Uterus (tissue), 4 donors: ENCODE data around the gene PLPP4. TPM values are rescaled to one million over a fixed set of nuclear protein-coding genes. Genes with fewer than 3 reads are reported as not detected.

Experiments used
- DNase-seq, 2 donors: peaks; one replicate each; pipeline ENCODE4 v3.0.0-alpha.2; 2019 to 2020
- H3K27ac ChIP-seq, 2 donors: fragments of 200-600 bp; sonication (generic); 1 replicate in 1 of 2; 2 replicates in 1 of 2; pipeline ENCODE4 v1.5.1; 2016 to 2018
- H3K27me3 ChIP-seq, 2 donors: fragments of 200-600 bp; sonication (generic); one replicate each; pipeline ENCODE4 v1.5.1; 2018 to 2019; ENCODE audit warnings: control low read depth in 1 of 2
- H3K36me3 ChIP-seq, 2 donors: fragments of 200-600 bp; sonication (generic); one replicate each; pipeline ENCODE4 v1.5.1; 2019; ENCODE audit warnings: control low read depth in 1 of 2
- H3K4me1 ChIP-seq, 2 donors: fragments of 200-600 bp; sonication (generic); one replicate each; pipeline ENCODE4 v1.5.1; 2018 to 2019; ENCODE audit warnings: control low read depth in 1 of 2
- H3K4me3 ChIP-seq, 2 donors: fragments of 200-600 bp; sonication (generic); 1 replicate in 1 of 2; 2 replicates in 1 of 2; pipeline ENCODE4 v1.5.1; 2018 to 2019; ENCODE audit warnings: mild to moderate bottlenecking in 1 of 2
- H3K9me3 ChIP-seq, 2 donors: fragments of 200-600 bp; sonication (generic); one replicate each; pipeline ENCODE4 v1.5.1; 2019; ENCODE audit warnings: control low read depth in 1 of 2
- POLR2A ChIP-seq, 2 donors: fragments of 450-650 bp; IDR thresholded peaks; one replicate each; pipeline ENCODE4 v1.6.1; 2016; ENCODE audit warnings: antibody characterized with exemption in 2 of 2, mild to moderate bottlenecking in 1 of 2, moderate library complexity in 1 of 2
- intact Hi-C: fragments of 100-400 bp; cut with DNase I; formaldehyde crosslinking; loops from one replicate; pipeline ENCODE4 v1.15.1; 2023; ENCODE audit warnings: low total_unique reads
- total RNA-seq, 4 donors: library from RNA; depleted of rRNA in 3 of 4; stranded (reverse); fragments of >200 nt in 3 of 4; gene quantifications; one replicate each; pipeline versions ENCODE4 v1.1.0 to v1.2.4, GENCODE V29; 2014 to 2023
- TF ChIP-seq, protein P1 (sequence below), 4 experiments: fragments of 200-600 bp in 2 of 4; fragments of 450-650 bp in 2 of 4; sonication (generic) in 2 of 4; IDR thresholded peaks; one replicate each; pipeline ENCODE4 v1.5.1; 2016 to 2019; ENCODE audit warnings: antibody characterized with exemption in 4 of 4, mild to moderate bottlenecking in 2 of 4, moderate library complexity in 1 of 4
- donor health status: DM: yes; HTN: yes; CAD: no.

Gene PLPP4
- total RNA-seq, 4 donors from 2014 or later = 0.55 TPM; not detected in 3

DNA sequence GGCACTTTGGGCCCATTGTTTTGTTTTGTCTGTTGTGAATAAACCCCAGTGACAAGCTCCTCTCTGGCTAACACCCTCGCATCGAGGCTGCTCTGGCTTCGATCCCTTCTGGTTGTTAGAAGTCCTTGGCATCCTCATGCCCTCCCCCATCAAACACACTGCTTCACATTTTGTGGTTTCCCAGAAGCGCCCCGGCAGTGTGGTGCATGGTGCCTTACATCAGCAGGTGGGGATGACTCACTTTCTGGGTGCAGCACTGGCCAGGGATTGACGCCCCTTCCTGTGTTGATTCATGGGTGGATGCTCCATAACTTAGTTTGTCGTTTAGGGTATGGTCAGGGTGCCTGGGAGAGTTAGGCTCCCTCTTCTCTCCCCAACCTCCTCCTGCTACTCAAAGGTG is 51.4 kb downstream of the PLPP4 start:
- no peak for TF ChIP-seq POLR2A (IDR thresholded peaks at IDR 0.05)
- TF ChIP-seq, protein P1, sequence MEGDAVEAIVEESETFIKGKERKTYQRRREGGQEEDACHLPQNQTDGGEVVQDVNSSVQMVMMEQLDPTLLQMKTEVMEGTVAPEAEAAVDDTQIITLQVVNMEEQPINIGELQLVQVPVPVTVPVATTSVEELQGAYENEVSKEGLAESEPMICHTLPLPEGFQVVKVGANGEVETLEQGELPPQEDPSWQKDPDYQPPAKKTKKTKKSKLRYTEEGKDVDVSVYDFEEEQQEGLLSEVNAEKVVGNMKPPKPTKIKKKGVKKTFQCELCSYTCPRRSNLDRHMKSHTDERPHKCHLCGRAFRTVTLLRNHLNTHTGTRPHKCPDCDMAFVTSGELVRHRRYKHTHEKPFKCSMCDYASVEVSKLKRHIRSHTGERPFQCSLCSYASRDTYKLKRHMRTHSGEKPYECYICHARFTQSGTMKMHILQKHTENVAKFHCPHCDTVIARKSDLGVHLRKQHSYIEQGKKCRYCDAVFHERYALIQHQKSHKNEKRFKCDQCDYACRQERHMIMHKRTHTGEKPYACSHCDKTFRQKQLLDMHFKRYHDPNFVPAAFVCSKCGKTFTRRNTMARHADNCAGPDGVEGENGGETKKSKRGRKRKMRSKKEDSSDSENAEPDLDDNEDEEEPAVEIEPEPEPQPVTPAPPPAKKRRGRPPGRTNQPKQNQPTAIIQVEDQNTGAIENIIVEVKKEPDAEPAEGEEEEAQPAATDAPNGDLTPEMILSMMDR (IDR thresholded peaks at IDR 0.05) = no peak
- intact Hi-C loops = no loop called here

DNA sequence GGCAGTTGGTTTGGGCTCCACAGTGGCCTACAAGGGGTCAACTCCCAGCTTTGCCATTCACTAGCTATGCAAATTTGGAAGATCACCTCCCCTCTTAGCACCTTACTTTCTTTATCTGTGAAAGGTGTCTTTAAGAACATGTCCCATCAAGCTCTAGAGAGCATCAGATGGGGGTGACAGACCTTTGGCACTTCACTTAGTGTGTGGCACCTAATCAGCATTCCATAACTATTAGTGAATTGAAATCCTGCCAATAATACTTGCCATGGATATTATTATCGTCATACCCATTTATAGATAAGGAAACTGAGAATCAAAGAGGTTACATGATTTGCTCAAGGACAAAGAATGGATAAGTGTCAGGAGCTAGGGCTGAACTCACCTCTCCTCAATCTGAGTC is 51.9 kb downstream of the PLPP4 start:
- H3K36me3 ChIP-seq = no peaks in the 10 kb centered on the region
- no peaks in the 10 kb centered on the region for H3K9me3 ChIP-seq
- H3K27me3 ChIP-seq = no peaks in the 10 kb centered on the region
- H3K4me3 ChIP-seq = no peak overlapping the region
- TF ChIP-seq, protein P1 (IDR thresholded peaks at IDR 0.05) = no peak
- no peak for TF ChIP-seq POLR2A (IDR thresholded peaks at IDR 0.05)
- no peak for DNase-seq
- no peak overlapping the region for H3K27ac ChIP-seq
- H3K4me1 ChIP-seq = no peaks in the 10 kb centered on the region
- intact Hi-C loops = no loop called here

More for the DNA sequence above, 51.4 kb downstream of the PLPP4 start:
- no peaks in the 10 kb centered on the region for H3K36me3 ChIP-seq
- no peaks in the 10 kb centered on the region for H3K27me3 ChIP-seq
- DNase-seq = no peak
- no peak overlapping the region for H3K4me3 ChIP-seq
- H3K4me1 ChIP-seq = no peaks in the 10 kb centered on the region
- no peaks in the 10 kb centered on the region for H3K9me3 ChIP-seq
- H3K27ac ChIP-seq = no peak overlapping the region

DNA sequence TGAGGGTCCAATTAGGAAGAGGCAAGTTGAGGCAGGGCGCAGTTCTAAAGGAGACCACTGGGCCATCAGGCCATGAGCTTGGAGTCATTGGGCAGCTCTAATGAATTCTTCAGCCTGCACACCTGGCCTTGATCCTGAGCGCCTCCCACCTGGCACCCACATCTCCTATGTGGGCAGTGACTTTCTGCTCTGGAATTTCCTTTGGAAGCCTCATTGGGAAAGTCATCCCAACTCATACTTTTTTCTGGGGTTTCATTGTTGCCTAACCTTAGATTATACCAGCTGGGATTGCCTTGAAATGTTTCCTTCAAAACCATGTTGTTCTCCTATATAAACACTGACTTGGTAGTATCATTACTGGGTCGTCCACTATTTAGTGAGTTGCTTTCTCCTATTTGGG is 54.1 kb downstream of the PLPP4 start:
- no peak overlapping the region for H3K4me3 ChIP-seq
- TF ChIP-seq POLR2A (IDR thresholded peaks at IDR 0.05) = no peak
- TF ChIP-seq, protein P1 (IDR thresholded peaks at IDR 0.05) = no peak
- intact Hi-C loops = no loop called here

DNA sequence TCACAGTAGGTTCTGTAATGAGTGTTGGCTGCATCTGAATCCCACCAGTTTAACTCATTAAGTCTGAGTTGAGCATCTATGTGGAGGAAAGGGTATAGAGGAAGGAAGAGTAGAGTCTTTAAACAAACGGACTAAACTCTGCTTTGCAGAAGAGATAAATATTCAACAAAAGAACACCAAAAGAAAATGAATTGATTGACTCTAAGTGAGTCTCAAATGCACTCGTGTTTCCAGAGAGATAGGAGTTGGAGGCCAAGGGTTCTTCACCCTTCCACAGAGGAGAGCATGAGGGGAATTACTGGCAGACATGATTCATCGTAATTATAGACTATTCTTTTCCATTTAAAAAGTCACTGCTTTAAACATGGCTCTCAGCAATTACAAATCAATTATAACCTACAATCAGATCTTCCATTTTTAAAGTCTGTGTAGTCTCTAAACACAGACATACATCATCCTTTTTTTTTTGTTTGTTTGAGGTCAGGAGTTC is 56.3 kb downstream of the PLPP4 start:
- TF ChIP-seq, protein P1 (IDR thresholded peaks at IDR 0.05) = no peak
- no peak for TF ChIP-seq POLR2A (IDR thresholded peaks at IDR 0.05)
- intact Hi-C loops = no loop called here
- H3K9me3 ChIP-seq = no peaks in the 10 kb centered on the region
- no peaks in the 10 kb centered on the region for H3K36me3 ChIP-seq
- H3K27me3 ChIP-seq = no peaks in the 10 kb centered on the region
- H3K27ac ChIP-seq = no peak overlapping the region
- DNase-seq = no peak
- H3K4me1 ChIP-seq = no peaks in the 10 kb centered on the region
- H3K4me3 ChIP-seq = no peak overlapping the region

More for the DNA sequence above, 54.1 kb downstream of the PLPP4 start:
- Histone ChIP-seq H3K36me3 (no peaks in the 10 kb centered on the region), H3K27ac (no peak overlapping the region), H3K4me1 (no peaks in the 10 kb centered on the region), H3K27me3 (no peaks in the 10 kb centered on the region), H3K9me3 (no peaks in the 10 kb centered on the region)
- DNase-seq = no peak

DNA sequence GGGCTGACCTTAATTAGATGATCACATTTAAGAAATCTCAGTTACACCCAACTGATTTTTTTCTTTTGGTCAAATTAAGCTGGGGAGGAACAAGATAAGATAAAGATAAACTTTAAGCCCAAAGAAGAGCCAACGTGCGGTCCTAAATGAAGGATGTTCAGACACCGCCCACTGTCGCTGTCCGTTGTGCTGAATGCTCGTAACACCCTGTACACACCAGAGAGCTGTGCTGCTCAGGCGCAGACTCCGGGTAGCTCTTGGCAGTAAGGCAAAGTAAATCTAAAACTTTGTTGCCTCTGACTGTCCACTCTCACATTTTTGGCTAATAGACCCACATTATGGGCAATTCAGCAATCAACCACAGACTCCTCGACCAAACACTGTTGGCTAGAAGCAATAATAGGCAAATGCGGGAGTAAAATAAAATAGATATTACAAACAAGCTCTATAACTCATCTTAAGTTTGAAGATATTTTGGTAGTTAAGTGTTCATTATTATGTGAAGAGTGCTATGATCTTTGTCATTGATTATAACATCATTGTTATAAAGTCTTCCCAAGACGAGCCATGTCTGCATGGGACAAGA is 57.1 kb downstream of the PLPP4 start:
- no peaks in the 10 kb centered on the region for H3K36me3 ChIP-seq
- no peak for DNase-seq
- no peak overlapping the region for H3K4me3 ChIP-seq
- H3K9me3 ChIP-seq = no peaks in the 10 kb centered on the region
- H3K4me1 ChIP-seq = no peaks in the 10 kb centered on the region
- H3K27ac ChIP-seq = no peak overlapping the region
- H3K27me3 ChIP-seq = no peaks in the 10 kb centered on the region
- intact Hi-C loops = no loop called here
- TF ChIP-seq POLR2A (IDR thresholded peaks at IDR 0.05) = no peak
- TF ChIP-seq, protein P1 (IDR thresholded peaks at IDR 0.05) = no peak
